ENCODE measurements around the gene ZWILCH.
"Not testable (repeated sequence)": the region's sequence is repeated elsewhere in the genome, so short reads cannot be mapped to it uniquely, and the experiment has no call there.

The ZWILCH gene

GRCh38 chr15:66581972-66582537 is 76.9 kb downstream of the ZWILCH start:
- DNase-seq (ENCODE audit: low spot score), result no peak

GRCh38 chr15:66586155-66586976 is 81.2 kb downstream of the ZWILCH start:
- no peak for DNase-seq (ENCODE audit: low spot score)

DNA sequence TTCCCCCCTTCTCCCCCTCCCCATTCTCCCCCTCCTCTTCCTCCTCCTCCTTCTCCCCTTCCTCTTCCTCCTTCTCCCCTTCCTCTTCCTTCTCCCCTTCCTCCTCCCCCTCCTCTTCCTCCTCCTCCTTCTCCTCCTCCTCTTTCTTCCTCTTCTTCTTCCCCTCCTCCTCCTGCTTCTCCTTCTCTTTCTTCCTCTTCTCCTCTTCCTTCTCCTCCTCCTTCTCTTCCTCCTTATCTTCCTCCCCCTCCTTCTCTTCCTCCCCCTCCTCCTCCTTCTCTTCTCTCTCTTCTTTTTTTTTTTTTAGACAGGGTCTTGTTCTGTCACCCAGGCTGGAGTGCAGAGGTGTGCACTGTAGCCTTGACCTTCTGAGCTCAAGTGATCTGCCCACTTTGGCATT is 81.9 kb downstream of the ZWILCH start:
- DNase-seq (ENCODE audit: low spot score), result no peak

DNA sequence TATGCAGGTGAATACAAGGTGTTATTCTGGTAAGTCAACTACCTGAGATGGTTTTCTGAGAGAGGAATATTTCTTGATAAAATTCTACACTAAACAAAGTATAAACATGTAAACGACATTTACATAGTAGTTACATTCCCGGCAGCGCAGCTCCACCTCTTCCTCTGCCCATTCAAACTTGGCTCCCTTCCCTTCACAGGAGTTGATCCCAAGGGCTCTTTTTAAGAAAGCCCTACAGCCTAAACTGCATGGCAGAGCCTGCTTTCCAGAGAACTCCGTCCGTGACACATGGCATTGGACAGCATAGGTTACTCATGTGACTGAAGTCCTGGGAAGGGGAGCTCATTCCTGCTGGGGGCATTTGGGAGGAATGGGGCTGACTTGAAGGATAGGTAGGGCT is 82.6 kb downstream of the ZWILCH start:
- no peak for DNase-seq (ENCODE audit: low spot score)

DNA sequence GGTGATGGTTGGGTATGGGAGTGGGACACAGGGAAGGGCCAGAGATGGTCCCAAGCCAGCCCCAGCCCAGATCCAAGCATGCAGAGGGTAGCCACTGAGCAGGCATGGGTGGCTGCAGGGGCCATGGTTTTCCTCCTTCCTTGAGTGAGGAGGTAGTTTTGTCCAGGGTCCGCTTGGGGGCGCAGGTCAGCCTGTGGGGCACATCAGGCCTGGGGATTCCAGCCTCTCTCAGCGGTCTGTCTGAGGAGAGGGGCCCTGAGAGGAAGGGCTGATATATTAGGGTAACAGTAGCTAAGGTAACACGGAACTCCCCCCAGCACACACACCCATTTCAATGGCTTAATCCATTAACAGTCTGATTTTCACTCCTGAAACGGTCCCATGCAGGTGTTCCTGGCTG is 83.4 kb downstream of the ZWILCH start:
- no peak for DNase-seq (ENCODE audit: low spot score)

GRCh38 chr15:66588971-66589370 is 83.8 kb downstream of the ZWILCH start:
- DNase-seq (ENCODE audit: low spot score), result no peak

DNA sequence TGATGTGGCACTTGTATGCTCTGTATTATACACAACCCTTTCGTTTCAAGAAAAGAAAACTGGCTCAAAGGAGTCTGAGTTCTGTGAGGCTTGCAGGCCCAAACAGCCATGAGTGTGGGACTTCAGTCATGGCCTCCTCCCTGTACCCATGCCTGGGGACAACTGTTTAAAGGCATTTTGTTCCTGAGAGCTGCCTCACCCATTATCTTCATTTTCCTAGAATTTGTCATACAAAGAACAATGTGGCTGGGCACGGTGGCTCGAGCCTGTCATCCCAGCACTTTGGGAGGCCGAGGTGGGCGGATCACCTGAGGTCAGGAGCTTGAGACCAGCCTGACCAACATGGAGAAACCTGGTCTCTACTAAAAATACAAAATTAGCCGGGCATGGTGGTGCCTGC is 84.3 kb downstream of the ZWILCH start:
- DNase-seq (ENCODE audit: low spot score), result not testable (repeated sequence)

- DNase-seq (ENCODE audit: low spot score), result no peak
Observed at GRCh38 chr15:66590435-66590834, 85.3 kb downstream of the ZWILCH start.

GRCh38 chr15:66591322-66591862 is 86.3 kb downstream of the ZWILCH start:
- DNase-seq (ENCODE audit: low spot score), result no peak

DNA sequence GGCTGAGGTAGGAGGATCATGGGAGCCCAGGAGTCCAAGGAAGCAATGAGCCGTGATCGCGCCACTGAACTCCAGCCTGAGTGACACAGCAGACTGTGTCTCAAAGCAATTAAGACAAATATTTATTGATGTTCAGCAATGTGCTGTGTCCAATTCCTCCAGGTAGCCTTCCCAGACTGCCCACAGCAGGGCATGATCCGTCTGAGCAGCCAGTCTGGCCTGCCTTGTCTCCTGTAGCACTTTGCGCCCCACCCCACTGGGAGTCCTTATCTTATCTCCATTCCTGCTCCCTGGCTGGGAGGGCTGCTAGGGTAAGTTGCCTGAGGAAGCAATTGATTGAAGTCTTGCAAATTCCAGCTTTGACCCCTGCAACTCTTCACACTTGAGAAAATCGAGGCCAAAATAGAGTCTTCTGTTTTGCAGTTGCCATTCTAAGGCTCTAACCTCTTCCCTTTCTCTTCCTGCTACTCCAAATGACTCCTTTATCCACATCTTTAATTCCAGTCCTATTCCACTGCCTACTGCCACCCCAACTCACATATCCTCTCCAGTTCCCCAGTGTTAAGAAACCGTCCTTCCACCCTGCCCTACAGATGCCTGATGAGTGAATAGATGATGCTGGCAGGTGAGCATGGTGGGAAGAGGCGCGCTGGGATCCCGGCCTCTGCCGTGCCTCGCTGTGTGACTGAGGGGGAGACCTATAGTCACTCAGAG is 87.5 kb downstream of the ZWILCH start:
- no peak for DNase-seq (ENCODE audit: low spot score)

- no peak for DNase-seq (ENCODE audit: low spot score)
Observed at GRCh38 chr15:66593219-66593780, 88.2 kb downstream of the ZWILCH start.

DNA sequence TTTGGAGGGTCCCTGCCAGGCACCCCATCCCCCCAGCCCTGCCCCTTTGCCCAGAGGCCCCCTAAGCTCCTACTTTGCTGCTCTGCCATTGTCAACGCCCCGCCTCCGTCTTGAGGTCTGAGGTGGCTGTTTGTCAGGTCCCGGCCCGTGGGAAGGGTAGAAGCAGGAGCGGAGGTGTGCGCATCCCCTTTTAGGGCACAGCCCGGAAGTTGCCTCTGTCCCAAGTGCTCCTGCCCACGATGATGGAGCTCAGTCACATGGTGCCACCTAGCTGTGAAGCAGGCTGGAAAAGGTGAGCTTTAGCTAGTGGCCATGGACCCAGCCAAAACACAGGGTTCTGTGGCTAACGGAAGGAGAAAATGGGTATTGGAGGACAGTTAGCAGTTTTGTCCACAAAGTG is 89.2 kb downstream of the ZWILCH start:
- no peak for DNase-seq (ENCODE audit: low spot score)

DNA sequence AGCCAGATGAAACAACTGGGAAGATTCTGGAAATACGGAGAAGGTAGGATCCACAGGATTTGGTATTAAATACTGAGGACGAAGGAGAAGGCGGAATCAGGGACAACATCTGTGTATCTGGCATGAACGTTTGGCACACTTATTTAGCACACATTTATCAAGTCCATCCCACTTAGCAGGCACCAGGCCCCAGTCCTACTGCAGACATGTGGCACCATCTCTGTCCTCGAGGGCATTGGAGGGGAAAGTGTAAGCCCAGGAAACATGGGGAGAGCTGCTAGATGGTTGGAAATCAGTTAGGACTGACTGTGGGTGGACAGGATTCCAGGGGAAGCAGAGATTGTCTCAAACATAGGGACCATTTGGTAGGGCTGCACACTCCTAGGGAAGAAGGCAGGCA is 89.7 kb downstream of the ZWILCH start:
- DNase-seq (ENCODE audit: low spot score), result no peak

DNA sequence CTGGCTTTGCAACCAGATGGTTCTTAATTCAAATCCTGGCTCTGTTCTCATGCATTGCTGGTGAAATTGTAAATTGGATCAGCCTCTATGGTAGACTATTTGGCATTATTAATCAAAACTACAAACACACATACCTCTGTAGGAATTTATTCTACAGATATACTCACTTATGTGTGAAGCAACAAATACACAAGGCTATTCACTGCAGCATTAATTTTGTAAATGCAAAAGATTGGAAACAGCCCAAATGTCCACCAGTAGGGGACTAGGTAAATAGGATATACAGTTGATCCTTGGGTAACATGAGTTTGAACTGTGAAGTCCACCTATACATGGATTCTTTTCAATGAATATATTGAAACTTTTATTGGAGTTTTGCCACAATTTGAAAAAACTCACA is 90.2 kb downstream of the ZWILCH start:
- DNase-seq (ENCODE audit: low spot score), result no peak

- DNase-seq (ENCODE audit: low spot score), result no peak
Observed at GRCh38 chr15:66595931-66596545, 90.9 kb downstream of the ZWILCH start.

GRCh38 chr15:66598095-66598815 is 93.1 kb downstream of the ZWILCH start:
- DNase-seq (ENCODE audit: low spot score), result no peak

Measured in putamen (tissue), 1 donor.